HEK293 (cell line): Measurements from ENCODE around the gene IPO8.

Experiments
- AEBP2 ChIP-seq: fragments of 450-650 bp; formaldehyde crosslinking; IDR thresholded peaks from 2 replicates; pipeline ENCODE4 v1.5.1; 2016; ENCODE audit warnings: missing biosample characterization, missing genetic modification characterization, borderline replicate concordance
- GLI4 ChIP-seq: fragments of 450-650 bp; formaldehyde crosslinking; IDR thresholded peaks from 2 replicates; pipeline ENCODE4 v1.5.1; 2016; ENCODE audit warnings: missing biosample characterization, missing genetic modification characterization
- KLF8 ChIP-seq: fragments of 450-650 bp; formaldehyde crosslinking; IDR thresholded peaks from 2 replicates; pipeline ENCODE4 v1.5.1; 2016; ENCODE audit warnings: missing biosample characterization, missing genetic modification characterization
- REST ChIP-seq: fragments of 450-650 bp; formaldehyde crosslinking; IDR thresholded peaks from 2 replicates; pipeline ENCODE4 v1.5.1; 2016; ENCODE audit warnings: missing biosample characterization, missing genetic modification characterization
- ZBTB10 ChIP-seq: fragments of 450-650 bp; formaldehyde crosslinking; IDR thresholded peaks from 2 replicates; pipeline ENCODE4 v1.5.1; 2016; ENCODE audit warnings: missing biosample characterization, missing genetic modification characterization
- ZBTB17 ChIP-seq: fragments of 450-650 bp; formaldehyde crosslinking; IDR thresholded peaks from 2 replicates; pipeline ENCODE4 v1.5.1; 2016; ENCODE audit warnings: missing biosample characterization, missing genetic modification characterization
- ZBTB20 ChIP-seq: fragments of 450-650 bp; formaldehyde crosslinking; IDR thresholded peaks from 2 replicates; pipeline ENCODE4 v1.5.1; 2016; ENCODE audit warnings: missing biosample characterization, missing genetic modification characterization
- ZFHX2 ChIP-seq: fragments of 450-650 bp; formaldehyde crosslinking; conservative IDR thresholded peaks from 2 replicates; pipeline ENCODE4 v1.5.1; 2016; ENCODE audit warnings: missing biosample characterization, missing genetic modification characterization
- ZNF112 ChIP-seq: fragments of 450-650 bp; formaldehyde crosslinking; IDR thresholded peaks from 2 replicates; pipeline ENCODE4 v1.5.0; 2017; ENCODE audit warnings: missing biosample characterization, missing genetic modification characterization
- ZNF157 ChIP-seq: fragments of 450-650 bp; formaldehyde crosslinking; IDR thresholded peaks from 2 replicates; pipeline ENCODE4 v1.5.1; 2016; ENCODE audit warnings: missing biosample characterization, missing genetic modification characterization
- ZNF18 ChIP-seq: fragments of 450-650 bp; formaldehyde crosslinking; IDR thresholded peaks from 2 replicates; pipeline ENCODE4 v1.5.1; 2016; ENCODE audit warnings: missing biosample characterization, missing genetic modification characterization
- ZNF214 ChIP-seq: fragments of 450-650 bp; formaldehyde crosslinking; IDR thresholded peaks from 2 replicates; pipeline ENCODE4 v1.5.1; 2017; ENCODE audit warnings: missing biosample characterization, mild to moderate bottlenecking, missing genetic modification characterization, borderline replicate concordance
- ZNF335 ChIP-seq: fragments of 450-650 bp; formaldehyde crosslinking; conservative IDR thresholded peaks from 2 replicates; pipeline ENCODE4 v1.5.1; 2016; ENCODE audit warnings: missing biosample characterization, missing genetic modification characterization
- ZNF350 ChIP-seq: fragments of 450-650 bp; formaldehyde crosslinking; IDR thresholded peaks from 2 replicates; pipeline ENCODE4 v1.5.0; 2017; ENCODE audit warnings: missing biosample characterization, mild to moderate bottlenecking, missing genetic modification characterization
- ZNF37A ChIP-seq: fragments of 450-650 bp; IDR thresholded peaks from 2 replicates; pipeline ENCODE4 v1.5.1; 2018; ENCODE audit warnings: missing biosample characterization, missing genetic modification characterization
- ZNF394 ChIP-seq: fragments of 450-650 bp; formaldehyde crosslinking; IDR thresholded peaks from 2 replicates; pipeline ENCODE4 v1.5.1; 2016; ENCODE audit warnings: missing biosample characterization, missing genetic modification characterization, mild to moderate bottlenecking, moderate library complexity, borderline replicate concordance
- ZNF404 ChIP-seq: fragments of 450-650 bp; formaldehyde crosslinking; IDR thresholded peaks from 2 replicates; pipeline ENCODE4 v1.5.1; 2017; ENCODE audit warnings: missing biosample characterization, missing genetic modification characterization
- ZNF501 ChIP-seq: fragments of 450-650 bp; formaldehyde crosslinking; IDR thresholded peaks from 2 replicates; pipeline ENCODE4 v1.5.1; 2016; ENCODE audit warnings: missing biosample characterization, missing genetic modification characterization
- ZNF514 ChIP-seq: fragments of 450-650 bp; formaldehyde crosslinking; IDR thresholded peaks from 2 replicates; pipeline ENCODE4 v1.5.1; 2016; ENCODE audit warnings: missing biosample characterization, missing genetic modification characterization
- ZNF560 ChIP-seq: fragments of 450-650 bp; formaldehyde crosslinking; IDR thresholded peaks from 2 replicates; pipeline ENCODE4 v1.5.1; 2017; ENCODE audit warnings: missing biosample characterization, missing genetic modification characterization, borderline replicate concordance
- ZNF561 ChIP-seq: fragments of 450-650 bp; IDR thresholded peaks from 2 replicates; pipeline ENCODE4 v1.5.1; 2018; ENCODE audit warnings: missing biosample characterization, missing genetic modification characterization, borderline replicate concordance
- ZNF585B ChIP-seq: fragments of 450-650 bp; formaldehyde crosslinking; IDR thresholded peaks from 2 replicates; pipeline ENCODE4 v1.5.1; 2016; ENCODE audit warnings: missing biosample characterization, missing genetic modification characterization
- ZNF747 ChIP-seq: fragments of 450-650 bp; formaldehyde crosslinking; IDR thresholded peaks from 2 replicates; pipeline ENCODE4 v1.5.1; 2016; ENCODE audit warnings: missing biosample characterization, missing genetic modification characterization
- ZNF830 ChIP-seq: fragments of 450-650 bp; IDR thresholded peaks from 2 replicates; pipeline ENCODE4 v1.5.0; 2018; ENCODE audit warnings: missing biosample characterization, missing genetic modification characterization, low read depth, mild to moderate bottlenecking, moderate library complexity
- TF ChIP-seq, protein P1 (sequence below): fragments of 450-650 bp; formaldehyde crosslinking; IDR thresholded peaks from 2 replicates; pipeline ENCODE4 v1.5.1; 2017; ENCODE audit warnings: missing biosample characterization, mild to moderate bottlenecking, missing genetic modification characterization, moderate library complexity
- TF ChIP-seq, protein P2 (sequence below): fragments of 450-650 bp; formaldehyde crosslinking; IDR thresholded peaks from 2 replicates; pipeline ENCODE4 v1.5.1; 2016; ENCODE audit warnings: missing biosample characterization, missing genetic modification characterization

Gene IPO8

GRCh38 chr12:30695199-30696102 lies at the start of gene IPO8 (continued):
- peak; percentile 70; the same call in 1 of the 2 replicates for TF ChIP-seq ZNF394 (tag by site-specific recombination)
- TF ChIP-seq ZNF157 (tag by site-specific recombination): no peak
- no peak for TF ChIP-seq ZNF350 (tag by site-specific recombination)
- TF ChIP-seq ZNF585B (tag by site-specific recombination): no peak
- TF ChIP-seq ZNF830 (tag by site-specific recombination): no peak
- TF ChIP-seq ZNF561 (tag by site-specific recombination): no peak; the same call in 1 of the 2 replicates
- TF ChIP-seq, protein P1, sequence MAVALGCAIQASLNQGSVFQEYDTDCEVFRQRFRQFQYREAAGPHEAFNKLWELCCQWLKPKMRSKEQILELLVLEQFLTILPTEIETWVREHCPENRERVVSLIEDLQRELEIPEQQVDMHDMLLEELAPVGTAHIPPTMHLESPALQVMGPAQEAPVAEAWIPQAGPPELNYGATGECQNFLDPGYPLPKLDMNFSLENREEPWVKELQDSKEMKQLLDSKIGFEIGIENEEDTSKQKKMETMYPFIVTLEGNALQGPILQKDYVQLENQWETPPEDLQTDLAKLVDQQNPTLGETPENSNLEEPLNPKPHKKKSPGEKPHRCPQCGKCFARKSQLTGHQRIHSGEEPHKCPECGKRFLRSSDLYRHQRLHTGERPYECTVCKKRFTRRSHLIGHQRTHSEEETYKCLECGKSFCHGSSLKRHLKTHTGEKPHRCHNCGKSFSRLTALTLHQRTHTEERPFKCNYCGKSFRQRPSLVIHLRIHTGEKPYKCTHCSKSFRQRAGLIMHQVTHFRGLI (tag by site-specific recombination): no peak
- no peak for TF ChIP-seq ZNF514 (tag by site-specific recombination)
- TF ChIP-seq ZNF404 (tag by site-specific recombination): no peak
- TF ChIP-seq ZBTB10 (tag by site-specific recombination): peak; percentile 86
- TF ChIP-seq, protein P2, sequence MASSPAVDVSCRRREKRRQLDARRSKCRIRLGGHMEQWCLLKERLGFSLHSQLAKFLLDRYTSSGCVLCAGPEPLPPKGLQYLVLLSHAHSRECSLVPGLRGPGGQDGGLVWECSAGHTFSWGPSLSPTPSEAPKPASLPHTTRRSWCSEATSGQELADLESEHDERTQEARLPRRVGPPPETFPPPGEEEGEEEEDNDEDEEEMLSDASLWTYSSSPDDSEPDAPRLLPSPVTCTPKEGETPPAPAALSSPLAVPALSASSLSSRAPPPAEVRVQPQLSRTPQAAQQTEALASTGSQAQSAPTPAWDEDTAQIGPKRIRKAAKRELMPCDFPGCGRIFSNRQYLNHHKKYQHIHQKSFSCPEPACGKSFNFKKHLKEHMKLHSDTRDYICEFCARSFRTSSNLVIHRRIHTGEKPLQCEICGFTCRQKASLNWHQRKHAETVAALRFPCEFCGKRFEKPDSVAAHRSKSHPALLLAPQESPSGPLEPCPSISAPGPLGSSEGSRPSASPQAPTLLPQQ (tag by site-specific recombination): peak; percentile 45; the same call in 1 of the 2 replicates
- no peak for TF ChIP-seq ZNF747 (tag by site-specific recombination)
- peak; percentile 28; the same call in 1 of the 2 replicates for TF ChIP-seq ZNF18 (tag by site-specific recombination)
- peak; percentile 77 for TF ChIP-seq ZBTB17
- peak; percentile 96 for TF ChIP-seq ZNF335 (tag by site-specific recombination)
- TF ChIP-seq REST (tag by site-specific recombination): peak; percentile 60; the same call in 1 of the 2 replicates
- TF ChIP-seq ZNF560 (tag by site-specific recombination): no peak
- TF ChIP-seq AEBP2 (tag by site-specific recombination): 0 out of 2 replicates have a peak, but pooled peaks have one; percentile 11
- TF ChIP-seq ZNF37A (tag by site-specific recombination): no peak
- peak; percentile 84 for TF ChIP-seq ZFHX2
- TF ChIP-seq KLF8 (tag by site-specific recombination): peak; percentile 79; the same call in 1 of the 2 replicates
- TF ChIP-seq ZBTB20 (tag by site-specific recombination): peak; percentile 92
- no peak for TF ChIP-seq ZNF214
- no peak for TF ChIP-seq GLI4 (tag by site-specific recombination)
- TF ChIP-seq ZNF112: no peak
- peak; percentile 83; the same call in 1 of the 2 replicates for TF ChIP-seq ZNF501 (tag by site-specific recombination)
